Testis (tissue), 2 donors: ENCODE measurements around the gene PDK1.

Experiments
- CTCF ChIP-seq, 3 experiments: fragments of 450-650 bp in 2 of 3; fragments of 200-600 bp in 1 of 3; sonication (generic) in 1 of 3; IDR thresholded peaks; one replicate each; pipeline ENCODE4 v1.5.1; 2016 to 2019; ENCODE audit warnings: antibody characterized with exemption in 3 of 3, mild to moderate bottlenecking in 2 of 3, moderate library complexity in 1 of 3
- POLR2A ChIP-seq: fragments of 450-650 bp; IDR thresholded peaks from one replicate; pipeline ENCODE4 v1.6.1; 2017; ENCODE audit warnings: antibody characterized with exemption, mild to moderate bottlenecking, moderate library complexity

- TF ChIP-seq CTCF (IDR thresholded peaks at IDR 0.05) (no peak), POLR2A (no peak)
Observed at GRCh38 chr2:172555272-172555521, 693 bp upstream of the PDK1 start.
